H1 (cell line): ENCODE measurements around the gene SP8. TPM values are rescaled to one million over a fixed set of nuclear protein-coding genes. Genes with fewer than 3 reads are reported as not detected.

Source experiments
- CTCF ChIA-PET: fragments of 300-600 bp; sonication (Branson Sonifier 250); formaldehyde crosslinking; loops from one replicate; lab custom pipeline; 2021; ENCODE audit not compliant: partially characterized antibody; lab: Charles Lee
- POLR2A ChIA-PET: fragments of 300-600 bp; sonication (Branson Sonifier 250); formaldehyde crosslinking; loops from one replicate; lab custom pipeline; 2021; ENCODE audit warnings: inconsistent platforms; ENCODE audit not compliant: partially characterized antibody; lab: Charles Lee
- DNase-seq, 2 experiments: peaks; one replicate each; pipeline versions ENCODE4 v3.0.0 to v3.0.0-alpha.2; 2010 to 2022; ENCODE audit warnings: low spot score in 2 of 2, low read depth in 1 of 2, mixed read lengths in 1 of 2
- FAIRE-seq: peaks from 2 replicates; lab custom pipeline; 2011; peaks lifted over from hg19 to GRCh38; lab: Jason Lieb, UNC
- H2AFZ ChIP-seq: 2 replicates; pipeline ENCODE4 v1.8.1; 2012; ENCODE audit warnings: low read length, inconsistent platforms
- H2AK5ac ChIP-seq: 2 replicates; pipeline ENCODE4 v1.6.1; 2013; ENCODE audit warnings: low read depth, low read length
- H2BK120ac ChIP-seq: replicated peaks from 2 replicates; pipeline ENCODE3; 2013; ENCODE audit warnings: low read depth, low read length, inconsistent platforms
- H2BK12ac ChIP-seq: 2 replicates; pipeline ENCODE4 v1.6.1; 2013; ENCODE audit warnings: low read depth, low read length
- H2BK15ac ChIP-seq: 2 replicates; pipeline ENCODE4 v1.6.1; 2013; ENCODE audit warnings: low read length
- H2BK20ac ChIP-seq: 2 replicates; pipeline ENCODE4 v1.6.1; 2013; ENCODE audit warnings: low read length
- H2BK5ac ChIP-seq: 2 replicates; pipeline ENCODE4 v1.6.1; 2013; ENCODE audit warnings: low read depth, low read length
- H3K14ac ChIP-seq: 2 replicates; pipeline ENCODE4 v1.6.1; 2013; ENCODE audit warnings: inconsistent platforms; ENCODE audit not compliant: insufficient read length
- H3K18ac ChIP-seq: 2 replicates; pipeline ENCODE4 v1.6.1; 2013; ENCODE audit warnings: low read length; ENCODE audit errors: extremely low read depth
- H3K23ac ChIP-seq: 2 replicates; pipeline ENCODE4 v1.6.1; 2013; ENCODE audit warnings: inconsistent platforms; ENCODE audit not compliant: insufficient read length
- H3K23me2 ChIP-seq: 2 replicates; pipeline ENCODE4 v1.6.1; 2013; ENCODE audit warnings: low read depth, low read length
- H3K27ac ChIP-seq: 2 replicates; pipeline ENCODE4 v1.6.1; 2011; ENCODE audit warnings: low read depth, low read length, inconsistent platforms
- H3K27me3 ChIP-seq, 4 experiments: replicated peaks in 1 of 4; 1 replicate in 1 of 4; 2 replicates in 3 of 4; pipeline versions ENCODE4 v1.6.1 to v1.8.1; 2011 to 2013; ENCODE audit warnings: low read length in 3 of 4, mild to moderate bottlenecking in 3 of 4, inconsistent platforms in 2 of 4, mixed read lengths in 2 of 4, moderate library complexity in 1 of 4; ENCODE audit not compliant: control insufficient read depth in 3 of 4, insufficient read depth in 3 of 4; ENCODE audit errors: extremely low read depth in 1 of 4
- H3K36me3 ChIP-seq, 4 experiments: 2 replicates each; pipeline versions ENCODE4 v1.6.1 to v1.8.1; 2011 to 2013; ENCODE audit warnings: mild to moderate bottlenecking in 4 of 4, low read length in 3 of 4, moderate library complexity in 2 of 4, control low read depth in 1 of 4, inconsistent platforms in 1 of 4; ENCODE audit not compliant: insufficient read depth in 4 of 4, control insufficient read depth in 2 of 4
- H3K4ac ChIP-seq: replicated peaks from 2 replicates; pipeline ENCODE3; 2013; ENCODE audit warnings: low read length, low read depth, mixed read lengths, inconsistent platforms; ENCODE audit not compliant: insufficient read length
- H3K4me1 ChIP-seq, 4 experiments: replicated peaks in 1 of 4; 1 replicate in 1 of 4; 2 replicates in 3 of 4; pipeline versions ENCODE4 v1.6.1 to v1.8.1; 2011 to 2013; ENCODE audit warnings: low read length in 3 of 4, inconsistent platforms in 2 of 4, mixed read lengths in 1 of 4; ENCODE audit not compliant: insufficient read depth in 4 of 4, control insufficient read depth in 3 of 4
- H3K4me2 ChIP-seq, 2 experiments: 2 replicates each; pipeline versions ENCODE4 v1.6.1 to v1.8.1; 2011 to 2013; ENCODE audit warnings: low read depth in 2 of 2, low read length in 2 of 2, control low read depth in 1 of 2, inconsistent platforms in 1 of 2, mild to moderate bottlenecking in 1 of 2; ENCODE audit not compliant: insufficient read depth in 1 of 2
- H3K4me3 ChIP-seq, 4 experiments: fragments of 200-600, 300-600 bp in 1 of 4; sonication (generic), shearing (Covaris generic), sonication (Bioruptor Twin) in 1 of 4; 2 replicates each; pipeline versions ENCODE4 v1.5.1 to v1.8.1; 2011 to 2016; ENCODE audit warnings: low read length in 4 of 4, low read depth in 3 of 4, control low read depth in 2 of 4, inconsistent platforms in 2 of 4, mild to moderate bottlenecking in 2 of 4, mixed read lengths in 1 of 4, moderate library complexity in 1 of 4; ENCODE audit not compliant: insufficient read depth in 2 of 4; ENCODE audit errors: extremely low read depth in 1 of 4
- H3K56ac ChIP-seq: replicated peaks from 2 replicates; pipeline ENCODE3; 2013; ENCODE audit warnings: low read depth, mild to moderate bottlenecking, mixed read lengths, low read length, inconsistent platforms; ENCODE audit not compliant: insufficient read length
- H3K79me1 ChIP-seq: 2 replicates; pipeline ENCODE4 v1.6.1; 2013; ENCODE audit warnings: low read depth, low read length, control low read depth
- H3K79me2 ChIP-seq, 2 experiments: 2 replicates each; pipeline versions ENCODE4 v1.6.1 to v1.8.1; 2012 to 2013; ENCODE audit warnings: low read length in 2 of 2, mild to moderate bottlenecking in 2 of 2, inconsistent platforms in 1 of 2; ENCODE audit not compliant: insufficient read depth in 2 of 2, control insufficient read depth in 1 of 2
- H3K9ac ChIP-seq, 4 experiments: replicated peaks in 1 of 4; 1 replicate in 1 of 4; 2 replicates in 3 of 4; pipeline versions ENCODE4 v1.6.1 to v1.8.1; 2011 to 2013; ENCODE audit warnings: low read depth in 3 of 4, low read length in 3 of 4, control low read depth in 2 of 4, mild to moderate bottlenecking in 2 of 4, moderate library complexity in 2 of 4, inconsistent platforms in 1 of 4; ENCODE audit errors: extremely low read depth in 1 of 4
- H3K9me3 ChIP-seq, 2 experiments: 2 replicates each; pipeline versions ENCODE4 v1.6.1 to v1.8.1; 2012 to 2013; ENCODE audit warnings: mild to moderate bottlenecking in 2 of 2, moderate library complexity in 2 of 2, control low read depth in 1 of 2, inconsistent platforms in 1 of 2, low read depth in 1 of 2, low read length in 1 of 2, mixed read lengths in 1 of 2; ENCODE audit not compliant: insufficient read depth in 2 of 2
- H4K20me1 ChIP-seq, 2 experiments: replicated peaks in 1 of 2; 2 replicates each; pipeline versions ENCODE3 to v1.8.1; 2011 to 2013; ENCODE audit warnings: inconsistent platforms in 2 of 2, low read length in 2 of 2, mild to moderate bottlenecking in 1 of 2; ENCODE audit not compliant: insufficient read depth in 2 of 2, control insufficient read depth in 1 of 2
- H4K5ac ChIP-seq: 2 replicates; pipeline ENCODE4 v1.6.1; 2013; ENCODE audit warnings: low read length, low read depth, mixed read lengths, inconsistent platforms; ENCODE audit not compliant: insufficient read length
- H4K8ac ChIP-seq: 2 replicates; pipeline ENCODE4 v1.8.0; 2013; ENCODE audit warnings: mild to moderate bottlenecking, moderate library complexity, low read length, inconsistent platforms; ENCODE audit not compliant: insufficient read depth; ENCODE audit errors: extremely low read depth
- H4K91ac ChIP-seq: replicated peaks from 2 replicates; pipeline ENCODE3; 2013; ENCODE audit warnings: low read length, mixed read lengths, inconsistent platforms; ENCODE audit not compliant: insufficient read length
- MAFK ChIP-seq: IDR thresholded peaks from 2 replicates; pipeline ENCODE4 v1.6.1; 2012; ENCODE audit warnings: low read depth, mild to moderate bottlenecking, improper control_type of control experiment, low read length
- RAD21 ChIP-seq, 2 experiments: IDR thresholded peaks in 1 of 2; conservative IDR thresholded peaks in 1 of 2; 2 replicates each; pipeline ENCODE4 v1.6.1; 2011; ENCODE audit warnings: low read depth in 2 of 2, low read length in 2 of 2, improper control_type of control experiment in 1 of 2, inconsistent platforms in 1 of 2, mild to moderate bottlenecking in 1 of 2, moderate library complexity in 1 of 2
- SP4 ChIP-seq: IDR thresholded peaks from 2 replicates; pipeline ENCODE4 v1.6.1; 2012; ENCODE audit warnings: low read length, inconsistent platforms
- TBP ChIP-seq: IDR thresholded peaks from 2 replicates; pipeline ENCODE4 v1.6.1; 2011; ENCODE audit warnings: low read depth, low read length, improper control_type of control experiment
- WGBS, 2 experiments: shearing (Covaris generic) in 1 of 2; methylation state at CpG; one replicate each; pipeline versions ENCODE4 v1.1.6 to v1.1.7; 2013 to 2015; ENCODE audit warnings: low lambda C conversion rate in 2 of 2, mixed read lengths in 2 of 2, inconsistent platforms in 1 of 2, low coverage in 1 of 2, missing lambda C conversion rate in 1 of 2; ENCODE audit not compliant: insufficient replicate concordance in 2 of 2, insufficient coverage in 1 of 2, insufficient read length in 1 of 2; ENCODE audit errors: extremely low coverage in 1 of 2, missing lambda C conversion rate in 1 of 2; 5-methylcytosine and 5-hydroxymethylcytosine counted together
- polyA plus RNA-seq, 7 experiments: library from polyadenylated mRNA; depleted of rRNA in 3 of 7; stranded (reverse) in 5 of 7; unstranded in 2 of 7; fragments of >200 nt in 5 of 7; fragments of 200-250 nt in 2 of 7; gene quantifications; 1 replicate in 5 of 7; 2 replicates in 1 of 7; 4 replicates in 1 of 7; pipeline versions ENCODE4 v1.2.1 to v1.2.3, GENCODE V29; 2011 to 2013; ENCODE audit warnings: missing spikeins in 2 of 7, mixed read lengths in 2 of 7
- total RNA-seq: library from RNA; stranded (reverse); fragmentation: NEBNext Ultra II Directional; extraction: Animal tissue kit (Norgen Biotek cat#: 25700); gene quantifications from 2 replicates; pipeline ENCODE4 v1.2.1, GENCODE V29; 2021

SP8 gene
- total and polyA plus RNA-seq, 2 of the 8 experiments (the other 6 are each of a cell fraction or from before 2014, with no cell fraction given): 11.3 to 12.0 TPM

- H3K27ac ChIP-seq: no peak overlapping the region; the same call in 1 of the 2 replicates
- CTCF ChIA-PET: interaction anchor here (0.6 to 4.4 kb wide), 25 partner anchors 9 to 990 kb away, joined by 3 to 31 read pairs (median 4); no protein-coding TSS in a partner anchor
- DNase-seq: peak in 1 of 2 experiments; percentile 82
- TF ChIP-seq RAD21 (IDR thresholded peaks at IDR 0.05 in 1 of 2, conservative IDR thresholded peaks at IDR 0.05 in 1 of 2; ENCODE audit: low read depth in 2 of 2, low read length in 2 of 2) (no peak), TBP (no peak), MAFK (no peak), SP4 (no peak)
Observed at GRCh38 chr7:20776214-20776911, 10.3 kb downstream of the SP8 start.

More at GRCh38 chr7:20776214-20776911, 10.3 kb downstream of the SP8 start:
- 4% methylated on average over 29 of the region's 29 CpGs; no CpG with 5 or more reads in 1 of the 2 experiments for WGBS, 2 experiments
- H2BK5ac ChIP-seq: no peak overlapping the region
- H2BK120ac ChIP-seq: no peak overlapping the region
- peak overlapping the region; percentile 90 for H2BK12ac ChIP-seq
- peak overlapping the region; percentile 86; the same call in 1 of the 2 replicates for H2BK20ac ChIP-seq
- no peak overlapping the region for H4K8ac ChIP-seq
- no peaks in the 10 kb centered on the region for H4K20me1 ChIP-seq
- H3K4me1 ChIP-seq: peaks cover 8 to 24% (median 13%) of the 10 kb centered on the region in 4 experiments
- no peaks in the 10 kb centered on the region for H3K79me1 ChIP-seq
- peaks cover 4 to 13% (median 12%) of the 10 kb centered on the region in 4 experiments for H3K27me3 ChIP-seq
- peaks cover 17% of the 10 kb centered on the region for H3K23me2 ChIP-seq
- H3K9ac ChIP-seq: no peak overlapping the region
- POLR2A ChIA-PET: interaction anchor here (0.8 to 14.6 kb wide), 3 partner anchors 18 to 58 kb away, joined by 3 to 192 read pairs (median 3); partner anchors contain the start of gene SP8
- no peak overlapping the region for H4K5ac ChIP-seq
- H3K23ac ChIP-seq: no peak overlapping the region
- no peak overlapping the region; the same call in 1 of the 2 replicates for H2AK5ac ChIP-seq
- peak overlapping the region; percentile 28 for H4K91ac ChIP-seq
- H3K4ac ChIP-seq: no peak overlapping the region
- no peaks in the 10 kb centered on the region for H3K9me3 ChIP-seq
- H3K18ac ChIP-seq: peak overlapping the region; percentile 54; the same call in 1 of the 2 replicates
- H3K79me2 ChIP-seq: peaks cover 0 to 8% of the 10 kb centered on the region in 2 experiments; a peak in 2 of 4 replicates
- H3K4me2 ChIP-seq: peak overlapping the region; percentile 64 to 91
- no peaks in the 10 kb centered on the region for H3K36me3 ChIP-seq
- no peak overlapping the region for H3K14ac ChIP-seq
- H3K4me3 ChIP-seq: peak overlapping the region; percentile 21 to 62 (median 38); a peak in 6 of 8 replicates
- no peak overlapping the region for H3K56ac ChIP-seq
- peak; percentile 83 for FAIRE-seq
- no peak overlapping the region for H2AFZ ChIP-seq
- no peak overlapping the region; the same call in 1 of the 2 replicates for H2BK15ac ChIP-seq
